ENCODE data around the gene GPRC5D.

GPRC5D gene

DNA sequence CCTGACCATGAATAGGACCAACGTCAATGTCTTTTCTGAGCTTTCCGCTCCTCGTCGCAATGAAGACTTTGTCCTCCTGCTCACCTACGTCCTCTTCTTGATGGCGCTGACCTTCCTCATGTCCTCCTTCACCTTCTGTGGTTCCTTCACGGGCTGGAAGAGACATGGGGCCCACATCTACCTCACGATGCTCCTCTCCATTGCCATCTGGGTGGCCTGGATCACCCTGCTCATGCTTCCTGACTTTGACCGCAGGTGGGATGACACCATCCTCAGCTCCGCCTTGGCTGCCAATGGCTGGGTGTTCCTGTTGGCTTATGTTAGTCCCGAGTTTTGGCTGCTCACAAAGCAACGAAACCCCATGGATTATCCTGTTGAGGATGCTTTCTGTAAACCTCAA, 43.3 kb downstream of the GPRC5D start:
- in situ Hi-C loops (cut with HindIII; ENCODE audit: low sequenced_read_pairs) = no loop called here
- DNase-seq (ENCODE audit: low read depth) = no peak
- H3K4me3 ChIP-seq (ENCODE audit: low read depth, low read length) = no peak overlapping the region
- TF ChIP-seq, protein P1, sequence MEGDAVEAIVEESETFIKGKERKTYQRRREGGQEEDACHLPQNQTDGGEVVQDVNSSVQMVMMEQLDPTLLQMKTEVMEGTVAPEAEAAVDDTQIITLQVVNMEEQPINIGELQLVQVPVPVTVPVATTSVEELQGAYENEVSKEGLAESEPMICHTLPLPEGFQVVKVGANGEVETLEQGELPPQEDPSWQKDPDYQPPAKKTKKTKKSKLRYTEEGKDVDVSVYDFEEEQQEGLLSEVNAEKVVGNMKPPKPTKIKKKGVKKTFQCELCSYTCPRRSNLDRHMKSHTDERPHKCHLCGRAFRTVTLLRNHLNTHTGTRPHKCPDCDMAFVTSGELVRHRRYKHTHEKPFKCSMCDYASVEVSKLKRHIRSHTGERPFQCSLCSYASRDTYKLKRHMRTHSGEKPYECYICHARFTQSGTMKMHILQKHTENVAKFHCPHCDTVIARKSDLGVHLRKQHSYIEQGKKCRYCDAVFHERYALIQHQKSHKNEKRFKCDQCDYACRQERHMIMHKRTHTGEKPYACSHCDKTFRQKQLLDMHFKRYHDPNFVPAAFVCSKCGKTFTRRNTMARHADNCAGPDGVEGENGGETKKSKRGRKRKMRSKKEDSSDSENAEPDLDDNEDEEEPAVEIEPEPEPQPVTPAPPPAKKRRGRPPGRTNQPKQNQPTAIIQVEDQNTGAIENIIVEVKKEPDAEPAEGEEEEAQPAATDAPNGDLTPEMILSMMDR (IDR thresholded peaks at IDR 0.05; ENCODE audit: low read depth, low read length, missing control alignments) = no peak

DNA sequence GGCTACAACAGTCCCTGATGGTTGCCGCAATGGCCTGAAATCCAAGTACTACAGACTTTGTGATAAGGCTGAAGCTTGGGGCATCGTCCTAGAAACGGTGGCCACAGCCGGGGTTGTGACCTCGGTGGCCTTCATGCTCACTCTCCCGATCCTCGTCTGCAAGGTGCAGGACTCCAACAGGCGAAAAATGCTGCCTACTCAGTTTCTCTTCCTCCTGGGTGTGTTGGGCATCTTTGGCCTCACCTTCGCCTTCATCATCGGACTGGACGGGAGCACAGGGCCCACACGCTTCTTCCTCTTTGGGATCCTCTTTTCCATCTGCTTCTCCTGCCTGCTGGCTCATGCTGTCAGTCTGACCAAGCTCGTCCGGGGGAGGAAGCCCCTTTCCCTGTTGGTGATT, 43.7 kb downstream of the GPRC5D start:
- no peak overlapping the region for H3K4me3 ChIP-seq (ENCODE audit: low read depth, low read length)
- in situ Hi-C loops (cut with HindIII; ENCODE audit: low sequenced_read_pairs) = no loop called here
- DNase-seq (ENCODE audit: low read depth) = no peak
- TF ChIP-seq, protein P1 (IDR thresholded peaks at IDR 0.05; ENCODE audit: low read depth, low read length, missing control alignments) = no peak

DNA sequence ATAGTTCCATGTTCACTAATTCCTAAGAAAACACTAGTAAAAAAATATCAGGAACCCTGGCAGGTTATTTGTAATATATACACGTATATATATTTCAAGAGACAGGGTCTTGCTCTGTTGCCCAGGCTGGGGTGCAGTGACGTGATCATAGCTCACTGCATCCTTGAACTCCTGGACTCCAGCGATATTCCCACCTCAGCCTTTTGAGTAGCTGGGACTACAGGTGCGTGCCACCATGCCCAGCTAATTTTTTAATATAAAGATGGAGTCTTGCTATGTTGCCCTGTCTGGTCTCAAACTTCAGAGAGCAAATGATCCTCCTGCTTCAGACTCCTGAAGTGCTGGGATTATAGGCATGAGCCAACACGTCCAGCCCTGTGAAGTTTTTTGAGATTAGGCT, 44.4 kb downstream of the GPRC5D start:
- in situ Hi-C loops (cut with HindIII; ENCODE audit: low sequenced_read_pairs) = no loop called here
- TF ChIP-seq, protein P1 (IDR thresholded peaks at IDR 0.05; ENCODE audit: low read depth, low read length, missing control alignments) = no peak
- no peak overlapping the region for H3K4me3 ChIP-seq (ENCODE audit: low read depth, low read length)
- no peak for DNase-seq (ENCODE audit: low read depth)

DNA sequence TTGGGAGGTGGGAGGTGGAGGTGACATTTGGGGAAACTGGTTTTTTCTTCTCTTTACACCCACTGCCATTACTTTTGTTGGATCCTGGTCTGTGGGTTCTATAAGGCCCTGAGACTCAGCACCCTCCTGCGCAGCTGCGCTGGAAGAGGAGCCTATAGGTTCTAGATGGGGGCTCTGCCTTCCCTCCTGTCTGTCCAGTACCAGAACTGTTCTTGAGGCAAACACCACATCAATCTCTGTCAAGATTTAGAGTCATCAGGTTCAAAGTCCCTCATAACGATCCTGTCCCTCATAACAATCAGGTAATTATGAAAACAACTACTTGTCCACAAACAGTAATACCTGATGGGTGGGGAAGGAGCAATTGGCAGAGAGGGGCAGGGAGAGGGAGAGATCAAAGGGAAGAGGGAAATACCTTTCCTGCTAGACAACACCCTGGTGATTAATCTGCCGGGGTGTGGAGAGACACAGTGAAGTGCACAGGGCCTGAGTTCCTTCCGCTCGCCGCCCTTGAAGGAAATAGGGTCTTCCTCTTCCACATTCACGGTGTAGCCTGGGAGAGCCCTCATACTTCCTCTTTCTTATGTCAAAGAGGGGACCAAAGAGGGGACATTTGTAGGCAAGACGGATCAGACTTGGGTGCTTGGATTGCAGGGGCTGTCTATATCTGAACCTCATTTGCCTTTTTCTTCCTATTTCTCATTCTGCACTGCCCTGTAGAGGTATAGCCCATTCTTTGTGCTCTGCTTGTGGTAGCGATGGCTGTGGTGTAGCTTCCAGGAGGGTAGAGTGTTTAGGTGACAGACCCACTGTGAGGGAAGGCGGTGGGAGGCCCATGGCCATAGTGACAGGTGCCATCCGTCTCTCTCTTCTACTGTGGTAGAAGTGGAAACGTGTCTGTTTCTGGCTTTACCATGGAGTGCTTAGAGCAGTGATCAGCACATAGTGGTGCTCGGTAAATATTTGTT, 48.0 kb downstream of the GPRC5D start:
- TF ChIP-seq, protein P1 (IDR thresholded peaks at IDR 0.05; ENCODE audit: low read depth, low read length, missing control alignments) = no peak
- in situ Hi-C loops (cut with HindIII; ENCODE audit: low sequenced_read_pairs) = no loop called here
- no peak for DNase-seq (ENCODE audit: low read depth)
- no peak overlapping the region for H3K4me3 ChIP-seq (ENCODE audit: low read depth, low read length)

DNA sequence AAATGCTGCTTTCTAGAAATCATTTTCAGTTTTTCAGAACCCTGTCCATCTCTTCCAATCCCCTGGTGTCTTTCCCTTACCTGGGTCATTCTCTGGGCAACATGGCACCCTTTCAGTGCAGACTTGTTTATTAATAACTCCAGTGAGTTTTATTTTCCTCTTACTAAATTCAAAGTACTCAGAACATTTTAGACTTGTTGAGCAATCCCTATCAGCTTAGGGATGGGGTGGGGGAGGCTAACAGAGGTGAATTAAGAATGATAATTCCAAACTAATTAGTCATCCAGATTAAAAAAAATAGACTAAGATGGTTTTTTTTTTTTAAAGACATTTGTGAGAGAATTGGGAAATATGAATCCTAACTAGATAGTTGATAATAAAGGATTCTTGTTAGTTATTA, 49.9 kb downstream of the GPRC5D start:
- TF ChIP-seq, protein P1 (IDR thresholded peaks at IDR 0.05; ENCODE audit: low read depth, low read length, missing control alignments) = no peak
- DNase-seq (ENCODE audit: low read depth) = no peak
- H3K4me3 ChIP-seq (ENCODE audit: low read depth, low read length) = no peak overlapping the region
- in situ Hi-C loops (cut with HindIII; ENCODE audit: low sequenced_read_pairs) = no loop called here

DNA sequence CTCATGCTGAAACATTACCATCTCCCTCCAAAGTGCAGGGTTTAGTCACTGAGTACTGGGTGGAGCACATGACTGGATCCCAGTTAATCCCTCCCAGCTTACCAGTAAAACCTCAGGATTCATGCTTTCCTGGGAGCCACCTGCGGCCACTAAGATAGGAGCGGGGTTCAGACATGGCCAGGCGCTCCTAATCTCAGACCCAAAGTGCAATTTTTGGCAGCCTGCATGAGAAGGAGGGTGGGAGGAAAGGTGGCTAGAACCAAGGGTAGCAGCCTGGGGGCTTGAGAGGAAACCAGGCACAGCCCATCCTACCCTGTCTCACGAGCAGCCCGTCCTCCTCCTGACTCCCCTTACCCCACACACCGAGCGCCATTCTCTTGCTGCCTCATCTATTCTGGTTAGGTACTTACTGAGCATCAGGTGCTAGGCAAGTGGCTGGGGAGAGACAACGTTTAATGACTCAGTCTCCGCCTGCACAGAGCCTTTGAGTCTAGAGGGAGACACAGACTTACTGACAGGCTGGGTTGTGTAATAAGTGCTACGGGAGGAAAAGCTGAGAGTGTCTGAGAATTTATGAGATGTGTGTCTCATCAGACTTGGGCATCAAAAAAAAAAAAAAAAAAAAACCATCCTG, 50.7 kb downstream of the GPRC5D start:
- no peak overlapping the region for H3K4me3 ChIP-seq (ENCODE audit: low read depth, low read length)
- in situ Hi-C loops (cut with HindIII; ENCODE audit: low sequenced_read_pairs) = no loop called here
- TF ChIP-seq, protein P1 (IDR thresholded peaks at IDR 0.05; ENCODE audit: low read depth, low read length, missing control alignments) = no peak
- DNase-seq (ENCODE audit: low read depth) = no peak
